ENCODE results near the gene HAP1. TPM values are rescaled to one million over a fixed set of nuclear protein-coding genes. Genes with fewer than 3 reads are reported as not detected.
A peak's percentile ranks its signal among the peaks of the same experiment; 100 is the strongest.

Gene HAP1
- total and polyA plus RNA-seq, 2 of the 8 experiments (the other 6 are each of a cell fraction or from before 2014, with no cell fraction given) = 2.3 to 3.6 TPM

- Histone ChIP-seq H2AFZ (ENCODE audit: low read length) (no peak overlapping the region), H2AK5ac (ENCODE audit: low read depth, low read length) (no peak overlapping the region), H3K79me1 (ENCODE audit: low read depth, low read length) (no peaks in the 10 kb centered on the region), H3K56ac (replicated peaks; ENCODE audit: insufficient read length, low read depth, low read length) (no peak overlapping the region), H3K18ac (ENCODE audit: extremely low read depth, low read length) (no peak overlapping the region), H3K9ac (replicated peaks in 1 of 4; ENCODE audit: extremely low read depth in 1 of 4, low read depth in 3 of 4, low read length in 3 of 4) (no peak overlapping the region), H3K14ac (ENCODE audit: insufficient read length) (no peak overlapping the region), H2BK15ac (ENCODE audit: low read length) (no peak overlapping the region), H2BK5ac (ENCODE audit: low read depth, low read length) (no peak overlapping the region), H3K23ac (ENCODE audit: insufficient read length) (no peak overlapping the region), H4K91ac (replicated peaks; ENCODE audit: insufficient read length, low read length) (no peak overlapping the region), H2BK20ac (ENCODE audit: low read length) (no peak overlapping the region), H4K5ac (ENCODE audit: insufficient read length, low read depth, low read length) (no peak overlapping the region), H3K4me3 (ENCODE audit: extremely low read depth in 1 of 4, insufficient read depth in 2 of 4, low read depth in 3 of 4, low read length in 4 of 4) (no peak overlapping the region), H3K27me3 (replicated peaks in 1 of 4; ENCODE audit: control insufficient read depth in 3 of 4, extremely low read depth in 1 of 4, insufficient read depth in 3 of 4, low read length in 3 of 4) (no peaks in the 10 kb centered on the region), H3K4me1 (replicated peaks in 1 of 4; ENCODE audit: control insufficient read depth in 3 of 4, insufficient read depth in 4 of 4, low read length in 3 of 4) (peaks cover 0 to 2% (median 0%) of the 10 kb centered on the region in 4 experiments; a peak in 3 of 7 replicates), H4K20me1 (replicated peaks in 1 of 2; ENCODE audit: control insufficient read depth in 1 of 2, insufficient read depth in 2 of 2, low read length in 2 of 2) (peaks cover 0 to 2% of the 10 kb centered on the region in 2 experiments), H4K8ac (ENCODE audit: extremely low read depth, insufficient read depth, low read length) (peak overlapping the region; percentile 3; the same call in 1 of the 2 replicates), H3K79me2 (ENCODE audit: control insufficient read depth in 1 of 2, insufficient read depth in 2 of 2, low read length in 2 of 2) (no peaks in the 10 kb centered on the region), H3K27ac (ENCODE audit: low read depth, low read length) (no peak overlapping the region), H3K23me2 (ENCODE audit: low read depth, low read length) (no peaks in the 10 kb centered on the region), H3K9me3 (ENCODE audit: insufficient read depth in 2 of 2, low read depth in 1 of 2, low read length in 1 of 2) (no peaks in the 10 kb centered on the region), H2BK120ac (replicated peaks; ENCODE audit: low read depth, low read length) (no peak overlapping the region), H3K4ac (replicated peaks; ENCODE audit: insufficient read length, low read depth, low read length) (no peak overlapping the region), H3K4me2 (ENCODE audit: insufficient read depth in 1 of 2, low read depth in 2 of 2, low read length in 2 of 2) (no peak overlapping the region), H3K36me3 (ENCODE audit: control insufficient read depth in 2 of 4, insufficient read depth in 4 of 4, low read length in 3 of 4) (no peaks in the 10 kb centered on the region), H2BK12ac (ENCODE audit: low read depth, low read length) (no peak overlapping the region)
- TF ChIP-seq POLR2AphosphoS5 (IDR thresholded peaks at IDR 0.05; ENCODE audit: low read depth, low read length) (no peak), SP4 (IDR thresholded peaks at IDR 0.05; ENCODE audit: low read length) (no peak)
- TF ChIP-seq, protein P1, sequence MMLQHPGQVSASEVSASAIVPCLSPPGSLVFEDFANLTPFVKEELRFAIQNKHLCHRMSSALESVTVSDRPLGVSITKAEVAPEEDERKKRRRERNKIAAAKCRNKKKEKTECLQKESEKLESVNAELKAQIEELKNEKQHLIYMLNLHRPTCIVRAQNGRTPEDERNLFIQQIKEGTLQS (IDR thresholded peaks at IDR 0.05; ENCODE audit: insufficient read depth, low read depth, low read length) = no peak
- no peak for FAIRE-seq
- 80% methylated on average over 11 of the region's 12 CpGs; no CpG with 5 or more reads in 1 of the 2 experiments for WGBS, 2 experiments (ENCODE audit: extremely low coverage in 1 of 2, insufficient coverage in 1 of 2, insufficient read length in 1 of 2, insufficient replicate concordance in 2 of 2, low coverage in 1 of 2, low lambda C conversion rate in 2 of 2, missing lambda C conversion rate in 1 of 2)
- CTCF ChIA-PET (ENCODE audit: partially characterized antibody) = interaction anchor here (1.0 to 2.5 kb wide), 4 partner anchors 11 to 34 kb away, joined by 3 to 10 read pairs (median 4); partner anchors contain the start of gene HAP1
- no peak for DNase-seq (ENCODE audit: low read depth in 1 of 2, low spot score in 2 of 2)
- POLR2A ChIA-PET (ENCODE audit: partially characterized antibody) = interaction anchor here (0.8 to 18.3 kb wide), 3 partner anchors 11 to 32 kb away, joined by 3 to 215 read pairs (median 29); partner anchors contain the start of genes EIF1 and HAP1
Observed at GRCh38 chr17:41723801-41724475, 10.5 kb downstream of the HAP1 start.

Measured in H1 (cell line).